Measurements from ENCODE around the gene ADGRE3.
A peak's percentile ranks its signal among the peaks of the same experiment; 100 is the strongest.
"Not testable (repeated sequence)": the region's sequence is repeated elsewhere in the genome, so short reads cannot be mapped to it uniquely, and the experiment has no call there.

ADGRE3 gene

GRCh38 chr19:14589433-14589832 lies 85.2 kb downstream of the ADGRE3 start:
- DNase-seq, result not testable (repeated sequence)

- not testable (repeated sequence) for DNase-seq
Observed at GRCh38 chr19:14585187-14585586, 89.5 kb downstream of the ADGRE3 start.

DNA sequence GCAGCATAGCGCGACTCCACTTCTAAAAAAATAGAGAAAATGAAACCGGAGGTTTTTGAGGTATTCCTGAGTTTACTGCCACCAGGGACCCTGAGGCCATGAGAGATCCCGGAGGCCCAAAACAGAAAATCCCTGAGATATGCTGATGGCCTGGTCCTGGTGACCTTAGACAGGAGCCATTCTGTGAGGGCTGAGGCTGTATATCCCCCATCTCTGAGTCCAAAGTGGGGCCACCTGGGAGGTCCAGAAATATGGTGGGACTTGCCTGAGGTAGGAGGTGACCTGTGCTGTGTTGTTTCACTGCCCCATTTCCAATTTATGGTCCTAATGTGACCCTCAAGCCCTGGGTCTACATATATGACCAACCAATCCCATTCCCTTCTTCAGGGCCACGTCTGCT lies 90.3 kb downstream of the ADGRE3 start:
- DNase-seq, result not testable (repeated sequence)

DNA sequence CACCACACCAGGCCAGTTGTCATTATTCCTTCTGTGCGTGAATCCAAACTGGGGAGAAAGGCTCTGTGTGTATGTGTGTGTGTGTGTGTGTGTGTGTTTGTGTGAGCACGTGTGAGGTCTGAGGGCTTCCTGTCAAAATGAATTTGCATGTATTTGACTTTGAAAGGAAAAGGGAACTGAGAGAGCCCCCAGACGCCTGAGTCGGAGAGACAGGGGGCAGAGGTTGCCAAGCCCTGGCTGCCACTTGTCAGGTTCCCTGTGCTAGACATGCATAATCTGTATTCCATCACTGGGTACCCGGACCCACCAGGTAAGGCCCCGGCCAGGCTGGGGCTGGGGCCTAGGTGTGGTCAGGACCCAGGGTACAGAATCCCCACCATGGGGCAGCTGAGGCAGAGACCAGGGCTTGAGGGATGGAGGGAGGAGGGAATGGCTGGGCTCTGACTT lies 91.7 kb downstream of the ADGRE3 start, which contains the start of gene CLEC17A:
TSS of gene CLEC17A (plus strand) at position 191 of the 447 bp plus-strand sequence. CDS start at position 268, 77 bp downstream.
- no peak for DNase-seq

- no peak for DNase-seq
Observed at GRCh38 chr19:14580623-14581237, 93.9 kb downstream of the ADGRE3 start.

- DNase-seq, result no peak
Observed at GRCh38 chr19:14577885-14578427, 96.7 kb downstream of the ADGRE3 start.

DNA sequence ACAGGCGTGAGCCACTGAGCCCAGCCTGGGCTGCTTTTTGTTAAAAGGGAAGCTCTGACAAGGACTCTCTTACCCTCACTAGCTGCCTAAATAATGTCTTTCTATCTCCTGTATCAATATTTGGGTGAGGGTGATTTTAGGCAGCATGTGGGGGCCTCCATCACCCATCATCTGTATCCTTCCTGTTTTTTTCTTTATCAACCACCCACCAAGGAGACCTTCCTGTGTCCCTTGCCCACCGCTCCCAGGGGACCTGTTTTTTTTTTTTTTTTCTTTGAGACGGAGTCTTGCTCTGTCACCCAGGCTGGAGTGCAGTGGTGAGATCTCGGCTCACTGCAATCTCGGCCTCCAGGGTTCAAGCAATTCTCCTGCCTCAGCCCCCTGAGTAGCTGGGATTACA lies 97.4 kb downstream of the ADGRE3 start:
- no peak for DNase-seq

- DNase-seq, result no peak
Observed at GRCh38 chr19:14576363-14576762, 98.3 kb downstream of the ADGRE3 start.

- no peak for DNase-seq
Observed at GRCh38 chr19:14575428-14575980, 99.1 kb downstream of the ADGRE3 start.

DNA sequence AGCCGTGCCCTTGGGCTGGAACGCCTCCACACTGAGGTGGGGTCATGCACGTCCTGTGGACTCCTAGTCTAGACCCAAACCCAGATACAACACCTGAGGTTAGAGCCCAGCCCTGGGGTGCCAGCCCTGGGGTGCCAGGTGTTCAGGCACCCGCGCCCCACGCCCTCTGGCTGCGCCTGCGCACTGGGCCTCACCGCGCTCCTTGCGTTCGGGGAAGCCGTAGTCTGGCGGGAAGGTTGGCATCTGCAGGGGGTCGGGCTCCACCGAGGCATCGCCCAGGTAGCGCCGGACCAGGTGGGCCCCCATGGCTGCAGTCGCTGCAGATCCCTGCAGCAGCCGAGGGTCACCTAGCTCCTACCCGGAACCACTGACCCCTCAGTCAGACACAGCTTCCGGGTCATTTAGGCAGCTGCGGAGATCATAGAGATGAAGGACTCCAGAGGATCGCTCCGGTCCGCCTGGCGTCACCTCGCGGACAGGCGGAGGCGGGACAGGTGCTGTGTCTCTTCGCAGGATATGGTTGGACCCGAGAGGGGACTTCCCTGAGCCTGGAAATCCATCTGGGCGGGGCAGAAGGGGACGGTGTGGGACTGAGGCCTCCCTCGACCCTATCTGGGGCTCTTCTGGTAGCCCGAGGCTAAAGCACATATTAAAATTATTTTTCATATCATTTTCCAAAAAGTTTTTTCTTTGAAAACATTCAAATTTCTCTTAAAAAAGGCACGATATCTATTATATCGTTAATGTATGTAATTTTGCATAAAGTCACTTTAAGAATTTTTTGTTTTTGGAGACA lies 102.8 kb downstream of the ADGRE3 start, which contains the start of gene NDUFB7:
TSS of gene NDUFB7 (minus strand) at position 372 of the 796 bp plus-strand sequence. CDS start at position 306, 66 bp downstream.
- DNase-seq, result peak; percentile 80

DNA sequence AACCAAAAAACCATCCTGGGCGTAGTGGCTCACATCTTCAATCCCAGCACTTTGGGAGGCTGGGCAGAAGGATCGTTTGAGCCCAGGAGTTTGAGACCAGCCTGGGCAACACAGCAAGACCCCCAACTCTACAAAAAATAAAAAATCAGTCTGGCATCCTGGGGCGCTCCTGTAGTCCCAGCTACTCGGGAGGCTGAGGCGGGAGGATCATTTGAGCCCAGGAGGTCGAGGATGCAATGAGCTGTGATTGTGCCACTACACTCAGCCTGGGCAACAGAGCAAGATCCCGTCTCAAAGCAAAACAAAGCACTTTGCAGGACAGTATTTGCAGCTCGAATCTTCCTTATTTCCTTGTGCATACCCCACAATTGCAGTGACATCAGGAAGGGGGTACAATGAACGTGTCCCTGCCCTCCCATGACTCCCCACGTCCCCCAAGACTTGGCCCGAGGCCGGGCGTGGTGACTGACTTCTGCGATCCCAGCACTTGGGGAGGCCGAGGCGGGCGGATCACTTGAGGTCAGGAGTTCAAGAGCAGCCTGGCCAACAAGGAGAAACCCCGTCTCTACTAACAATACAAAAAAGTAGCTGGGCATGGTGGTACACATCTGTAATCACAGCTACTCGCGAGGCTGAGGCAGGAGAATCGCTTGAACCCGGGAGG lies 103.6 kb downstream of the ADGRE3 start:
- DNase-seq, result no peak

Data from activated CD4-positive, alpha-beta T cell treated with anti-CD3 and anti-CD28 coated beads for 1 hour (primary cell).